ENCODE data around the gene FEM1C. TPM values are rescaled to one million over a fixed set of nuclear protein-coding genes. Genes with fewer than 3 reads are reported as not detected.

FEM1C gene
- total and polyA plus RNA-seq, 10 of the 15 experiments (the other 5 are each of a cell fraction or from before 2014, with no cell fraction given): 1.9 to 15.6 (median 8.0) TPM

GRCh38 chr5:115510145-115510645 lies 34.4 kb downstream of the FEM1C start:
- Histone ChIP-seq H3K27me3 (replicated peaks in 1 of 2; ENCODE audit: control insufficient read depth in 2 of 2, insufficient read depth in 2 of 2, low read length in 1 of 2) (no peaks in the 10 kb centered on the region), H3K9ac (ENCODE audit: control insufficient read depth, insufficient read depth, low read length) (no peak overlapping the region), H3K9me3 (replicated peaks; ENCODE audit: control insufficient read depth, insufficient read depth, low read length) (no peaks in the 10 kb centered on the region), H3K79me2 (ENCODE audit: control insufficient read depth, insufficient read depth, low read length) (no peaks in the 10 kb centered on the region), H3K27ac (ENCODE audit: control insufficient read depth, insufficient read depth) (no peak overlapping the region), H3K4me3 (no peak overlapping the region), H3K4me2 (ENCODE audit: control insufficient read depth, insufficient read depth) (no peak overlapping the region), H4K20me1 (ENCODE audit: control insufficient read depth, insufficient read depth) (no peaks in the 10 kb centered on the region), H3K36me3 (ENCODE audit: control insufficient read depth in 2 of 2, insufficient read depth in 2 of 2, low read length in 1 of 2) (no peaks in the 10 kb centered on the region), H3K4me1 (ENCODE audit: control insufficient read depth, insufficient read depth, low read length) (no peaks in the 10 kb centered on the region), H2AFZ (ENCODE audit: control insufficient read depth, low read depth, low read length) (no peak overlapping the region)
- FAIRE-seq: no peak
- WGBS (ENCODE audit: insufficient coverage, insufficient replicate concordance, low lambda C conversion rate, missing lambda C conversion rate): 0% methylated on average over 1 of the region's 1 CpG
- BruUV-seq (replicated peaks): no TSS peak
- CTCF ChIA-PET: interaction anchor here (1.8 kb wide), 1 partner anchor 14 kb away, joined by 5 read pairs; no protein-coding TSS in a partner anchor
- SMC1A ChIA-PET (ENCODE audit: uncharacterized antibody, unreplicated experiment): interaction anchor here (1.0 to 4.3 kb wide), 5 partner anchors 8 to 36 kb away, joined by 3 to 36 read pairs (median 3); no protein-coding TSS in a partner anchor
- in situ Hi-C loops (cut with MboI) (no loop called here), intact Hi-C loops (cut with micrococcal nuclease; ENCODE audit: unreplicated experiment) (no loop called here)
- POLR2A ChIA-PET: no interaction called here
- no peak for DNase-seq (ENCODE audit: low read depth, low spot score)
- ATAC-seq: no peak
- RAD21 ChIA-PET (ENCODE audit: unreplicated experiment): no interaction called here
- TF ChIP-seq SREBF2 (IDR thresholded peaks at IDR 0.05; ENCODE audit: low read length) (no peak), MEF2A (IDR thresholded peaks at IDR 0.05; ENCODE audit: insufficient read depth, low read depth, low read length) (no peak), IRF4 (IDR thresholded peaks at IDR 0.05; ENCODE audit: low read depth, low read length) (no peak), NFYB (IDR thresholded peaks at IDR 0.05; ENCODE audit: insufficient read depth, low read depth, low read length) (no peak), SIX5 (IDR thresholded peaks at IDR 0.05; ENCODE audit: low read depth, low read length, severe bottlenecking) (no peak), BRCA1 (IDR thresholded peaks at IDR 0.05; ENCODE audit: low read depth, low read length) (no peak), RELB (IDR thresholded peaks at IDR 0.05; ENCODE audit: low read depth) (no peak), CREM (IDR thresholded peaks at IDR 0.05; ENCODE audit: low read depth) (no peak), BMI1 (IDR thresholded peaks at IDR 0.05; ENCODE audit: borderline replicate concordance) (no peak), KLF5 (IDR thresholded peaks at IDR 0.05; ENCODE audit: partially characterized antibody) (no peak), RCOR1 (conservative IDR thresholded peaks at IDR 0.05; ENCODE audit: low read depth, low read length) (no peak), NKRF (conservative IDR thresholded peaks at IDR 0.05) (no peak)
- TF ChIP-seq, protein P1, sequence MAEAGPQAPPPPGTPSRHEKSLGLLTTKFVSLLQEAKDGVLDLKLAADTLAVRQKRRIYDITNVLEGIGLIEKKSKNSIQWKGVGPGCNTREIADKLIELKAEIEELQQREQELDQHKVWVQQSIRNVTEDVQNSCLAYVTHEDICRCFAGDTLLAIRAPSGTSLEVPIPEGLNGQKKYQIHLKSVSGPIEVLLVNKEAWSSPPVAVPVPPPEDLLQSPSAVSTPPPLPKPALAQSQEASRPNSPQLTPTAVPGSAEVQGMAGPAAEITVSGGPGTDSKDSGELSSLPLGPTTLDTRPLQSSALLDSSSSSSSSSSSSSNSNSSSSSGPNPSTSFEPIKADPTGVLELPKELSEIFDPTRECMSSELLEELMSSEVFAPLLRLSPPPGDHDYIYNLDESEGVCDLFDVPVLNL (IDR thresholded peaks at IDR 0.05; ENCODE audit: low read depth, low read length): no peak
- TF ChIP-seq, protein P2, sequence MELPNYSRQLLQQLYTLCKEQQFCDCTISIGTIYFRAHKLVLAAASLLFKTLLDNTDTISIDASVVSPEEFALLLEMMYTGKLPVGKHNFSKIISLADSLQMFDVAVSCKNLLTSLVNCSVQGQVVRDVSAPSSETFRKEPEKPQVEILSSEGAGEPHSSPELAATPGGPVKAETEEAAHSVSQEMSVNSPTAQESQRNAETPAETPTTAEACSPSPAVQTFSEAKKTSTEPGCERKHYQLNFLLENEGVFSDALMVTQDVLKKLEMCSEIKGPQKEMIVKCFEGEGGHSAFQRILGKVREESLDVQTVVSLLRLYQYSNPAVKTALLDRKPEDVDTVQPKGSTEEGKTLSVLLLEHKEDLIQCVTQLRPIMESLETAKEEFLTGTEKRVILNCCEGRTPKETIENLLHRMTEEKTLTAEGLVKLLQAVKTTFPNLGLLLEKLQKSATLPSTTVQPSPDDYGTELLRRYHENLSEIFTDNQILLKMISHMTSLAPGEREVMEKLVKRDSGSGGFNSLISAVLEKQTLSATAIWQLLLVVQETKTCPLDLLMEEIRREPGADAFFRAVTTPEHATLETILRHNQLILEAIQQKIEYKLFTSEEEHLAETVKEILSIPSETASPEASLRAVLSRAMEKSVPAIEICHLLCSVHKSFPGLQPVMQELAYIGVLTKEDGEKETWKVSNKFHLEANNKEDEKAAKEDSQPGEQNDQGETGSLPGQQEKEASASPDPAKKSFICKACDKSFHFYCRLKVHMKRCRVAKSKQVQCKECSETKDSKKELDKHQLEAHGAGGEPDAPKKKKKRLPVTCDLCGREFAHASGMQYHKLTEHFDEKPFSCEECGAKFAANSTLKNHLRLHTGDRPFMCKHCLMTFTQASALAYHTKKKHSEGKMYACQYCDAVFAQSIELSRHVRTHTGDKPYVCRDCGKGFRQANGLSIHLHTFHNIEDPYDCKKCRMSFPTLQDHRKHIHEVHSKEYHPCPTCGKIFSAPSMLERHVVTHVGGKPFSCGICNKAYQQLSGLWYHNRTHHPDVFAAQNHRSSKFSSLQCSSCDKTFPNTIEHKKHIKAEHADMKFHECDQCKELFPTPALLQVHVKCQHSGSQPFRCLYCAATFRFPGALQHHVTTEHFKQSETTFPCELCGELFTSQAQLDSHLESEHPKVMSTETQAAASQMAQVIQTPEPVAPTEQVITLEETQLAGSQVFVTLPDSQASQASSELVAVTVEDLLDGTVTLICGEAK (IDR thresholded peaks at IDR 0.05; ENCODE audit: borderline replicate concordance): no peak

All from GM12878 (cell line).